HepG2 (cell line): ENCODE measurements around the gene SMOC1. TPM values are rescaled to one million over a fixed set of nuclear protein-coding genes. Genes with fewer than 3 reads are reported as not detected.
A peak's percentile ranks its signal among the peaks of the same experiment; 100 is the strongest.

Experiments
- CHD4 ChIP-seq: fragments of 200-600 bp; sonication (generic); IDR thresholded peaks from 2 replicates; pipeline ENCODE4 v1.7.0; 2017; ENCODE audit warnings: mild to moderate bottlenecking, low read length, borderline replicate concordance
- ETS1 ChIP-seq: sonication (generic); formaldehyde crosslinking; IDR thresholded peaks from 2 replicates; pipeline ENCODE4 v1.4.0; 2020; ENCODE audit warnings: missing genetic modification reagents
- IKZF4 ChIP-seq: sonication (generic); formaldehyde crosslinking; IDR thresholded peaks from 2 replicates; pipeline ENCODE4 v1.5.1; 2020; ENCODE audit warnings: borderline replicate concordance, mild to moderate bottlenecking, low read depth, missing genetic modification reagents; ENCODE audit errors: not compliant biosample characterization
- IRF2 ChIP-seq: IDR thresholded peaks from 2 replicates; pipeline ENCODE4 v1.6.1; 2018; ENCODE audit warnings: missing genetic modification reagents, missing compliant biosample characterization
- NR1H2 ChIP-seq: sonication (generic); formaldehyde crosslinking; IDR thresholded peaks from 2 replicates; pipeline ENCODE4 v1.8.1; 2022; ENCODE audit warnings: low read depth, missing genetic modification reagents, borderline replicate concordance
- REST ChIP-seq, 2 experiments: IDR thresholded peaks; 2 replicates each; pipeline ENCODE4 v1.6.1; 2011 to 2012; ENCODE audit warnings: low read length in 2 of 2, borderline replicate concordance in 1 of 2, low read depth in 1 of 2, mild to moderate bottlenecking in 1 of 2, moderate library complexity in 1 of 2
- SRF ChIP-seq: IDR thresholded peaks from 2 replicates; pipeline ENCODE4 v1.6.1; 2011; ENCODE audit warnings: mild to moderate bottlenecking, low read depth, low read length, moderate library complexity
- STAT6 ChIP-seq: sonication (generic); formaldehyde crosslinking; IDR thresholded peaks from 2 replicates; pipeline ENCODE4 v1.4.0; 2020; ENCODE audit warnings: missing genetic modification reagents, mild to moderate bottlenecking, borderline replicate concordance
- ZGPAT ChIP-seq: IDR thresholded peaks from 2 replicates; pipeline ENCODE4 v1.6.1; 2016; ENCODE audit warnings: mild to moderate bottlenecking
- ZNF367 ChIP-seq: sonication (generic); formaldehyde crosslinking; IDR thresholded peaks from 2 replicates; pipeline ENCODE4 v1.4.0; 2020; ENCODE audit warnings: missing genetic modification reagents, borderline replicate concordance
- ZNF501 ChIP-seq: sonication (generic); formaldehyde crosslinking; IDR thresholded peaks from 2 replicates; pipeline ENCODE4 v1.5.1; 2020; ENCODE audit warnings: mild to moderate bottlenecking, moderate library complexity, missing genetic modification reagents
- ZNF652 ChIP-seq: IDR thresholded peaks from 2 replicates; pipeline ENCODE4 v1.6.1; 2016; ENCODE audit warnings: low read depth, borderline replicate concordance
- polyA plus RNA-seq, 8 experiments: library from polyadenylated mRNA; depleted of rRNA in 3 of 8; stranded (reverse) in 7 of 8; unstranded in 1 of 8; fragments of >200 nt; fragmentation: Illumina TruSeq in 4 of 8; extraction: Trizol in 4 of 8; gene quantifications; 2 replicates each; pipeline versions ENCODE4 v1.2.1 to v1.2.3, GENCODE V29; 2011 to 2016; ENCODE audit warnings: low read depth in 4 of 8, missing spikeins in 1 of 8, mixed read lengths in 1 of 8; ENCODE audit not compliant: insufficient read depth in 1 of 8
- total RNA-seq, 5 experiments: library from RNA; depleted of rRNA; stranded (reverse); fragments of >200 nt; fragmentation: Illumina TruSeq; extraction: Trizol; gene quantifications; 2 replicates each; pipeline ENCODE4 v1.2.3, GENCODE V29; 2016; ENCODE audit warnings: low read depth in 1 of 5
- TF ChIP-seq, protein P1 (sequence below): sonication (generic); formaldehyde crosslinking; IDR thresholded peaks from 2 replicates; pipeline ENCODE4 v1.5.1; 2020; ENCODE audit warnings: mild to moderate bottlenecking, missing genetic modification reagents, borderline replicate concordance
- TF ChIP-seq, protein P2 (sequence below): sonication (generic); formaldehyde crosslinking; IDR thresholded peaks from 2 replicates; pipeline ENCODE4 v1.4.0; 2020; ENCODE audit warnings: missing genetic modification reagents

SMOC1 gene
- total and polyA plus RNA-seq, 2 of the 13 experiments (the other 11 are each of a cell fraction or from before 2014, with no cell fraction given), result 17.8 to 35.6 TPM

DNA sequence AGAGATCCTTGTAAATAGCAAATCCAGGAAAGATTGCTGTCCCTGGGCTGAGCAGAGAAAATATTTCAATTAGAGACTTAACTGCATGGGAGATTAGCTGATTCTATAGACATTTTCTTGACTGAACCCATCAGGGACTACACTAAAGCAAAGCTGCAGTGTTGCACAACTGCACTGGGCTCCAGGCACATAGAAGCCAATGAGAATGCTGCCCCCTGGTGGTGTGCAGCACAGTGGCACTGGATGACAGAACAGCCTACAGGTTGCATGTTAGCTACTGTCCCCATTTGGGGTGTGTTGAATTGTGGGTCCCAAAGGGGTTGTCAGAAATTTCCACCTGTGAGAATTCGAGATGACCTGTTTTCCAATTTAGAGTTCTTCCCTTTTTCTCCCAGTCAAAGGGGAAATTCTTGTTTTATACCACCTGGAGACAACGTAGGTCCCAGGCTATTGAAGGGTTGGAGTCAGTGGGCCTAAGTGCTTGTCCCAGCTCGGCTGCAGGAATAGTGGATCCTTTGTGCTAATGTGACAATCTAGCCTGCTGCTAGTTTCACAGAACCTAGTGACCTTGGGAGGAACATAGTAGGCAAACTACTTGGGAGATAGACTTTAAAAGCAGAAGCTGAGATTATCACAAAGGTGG, 194.8 kb downstream of the SMOC1 start (continued):
- TF ChIP-seq ZGPAT (CRISPR knock-in tag) (peak; percentile 50; the same call in 1 of the 2 replicates), NR1H2 (CRISPR knock-in tag) (no peak), SRF (no peak), ZNF501 (CRISPR knock-in tag) (peak; percentile 23; the same call in 1 of the 2 replicates), ZNF367 (CRISPR knock-in tag) (no peak), STAT6 (no peak), ZNF652 (CRISPR knock-in tag) (no peak), IKZF4 (CRISPR knock-in tag) (no peak), CHD4 (no peak), ETS1 (no peak), REST (IDR thresholded peaks at IDR 0.05; ENCODE audit: borderline replicate concordance in 1 of 2, low read depth in 1 of 2, low read length in 2 of 2) (no peak), IRF2 (CRISPR knock-in tag) (peak; percentile 85)
- TF ChIP-seq, protein P1, sequence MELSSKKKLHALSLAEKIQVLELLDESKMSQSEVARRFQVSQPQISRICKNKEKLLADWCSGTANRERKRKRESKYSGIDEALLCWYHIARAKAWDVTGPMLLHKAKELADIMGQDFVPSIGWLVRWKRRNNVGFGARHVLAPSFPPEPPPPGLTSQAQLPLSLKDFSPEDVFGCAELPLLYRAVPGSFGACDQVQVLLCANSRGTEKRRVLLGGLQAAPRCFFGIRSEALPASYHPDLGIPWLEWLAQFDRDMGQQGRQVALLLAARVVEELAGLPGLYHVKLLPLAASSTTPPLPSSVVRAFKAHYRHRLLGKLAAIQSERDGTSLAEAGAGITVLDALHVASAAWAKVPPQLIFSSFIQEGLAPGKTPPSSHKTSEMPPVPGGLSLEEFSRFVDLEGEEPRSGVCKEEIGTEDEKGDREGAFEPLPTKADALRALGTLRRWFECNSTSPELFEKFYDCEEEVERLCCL (CRISPR knock-in tag), result no peak
- TF ChIP-seq, protein P2, sequence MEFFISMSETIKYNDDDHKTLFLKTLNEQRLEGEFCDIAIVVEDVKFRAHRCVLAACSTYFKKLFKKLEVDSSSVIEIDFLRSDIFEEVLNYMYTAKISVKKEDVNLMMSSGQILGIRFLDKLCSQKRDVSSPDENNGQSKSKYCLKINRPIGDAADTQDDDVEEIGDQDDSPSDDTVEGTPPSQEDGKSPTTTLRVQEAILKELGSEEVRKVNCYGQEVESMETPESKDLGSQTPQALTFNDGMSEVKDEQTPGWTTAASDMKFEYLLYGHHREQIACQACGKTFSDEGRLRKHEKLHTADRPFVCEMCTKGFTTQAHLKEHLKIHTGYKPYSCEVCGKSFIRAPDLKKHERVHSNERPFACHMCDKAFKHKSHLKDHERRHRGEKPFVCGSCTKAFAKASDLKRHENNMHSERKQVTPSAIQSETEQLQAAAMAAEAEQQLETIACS (CRISPR knock-in tag), result no peak
